GM12864 (cell line): ENCODE data around the gene SLC6A6.

Experiments used
- DNase-seq: peaks from one replicate; pipeline ENCODE4 v3.0.0-alpha.2; 2011; ENCODE audit warnings: low read depth
- H3K4me3 ChIP-seq: 2 replicates; pipeline ENCODE4 v1.5.1; 2011; ENCODE audit warnings: mild to moderate bottlenecking, low read depth, low read length, control low read depth
- TF ChIP-seq, protein P1 (sequence below): IDR thresholded peaks from 2 replicates; pipeline ENCODE4 v1.5.1; 2011; ENCODE audit warnings: low read depth, mild to moderate bottlenecking, moderate library complexity, low read length, control low read depth, inconsistent platforms; ENCODE audit errors: missing control alignments

Gene SLC6A6

DNA sequence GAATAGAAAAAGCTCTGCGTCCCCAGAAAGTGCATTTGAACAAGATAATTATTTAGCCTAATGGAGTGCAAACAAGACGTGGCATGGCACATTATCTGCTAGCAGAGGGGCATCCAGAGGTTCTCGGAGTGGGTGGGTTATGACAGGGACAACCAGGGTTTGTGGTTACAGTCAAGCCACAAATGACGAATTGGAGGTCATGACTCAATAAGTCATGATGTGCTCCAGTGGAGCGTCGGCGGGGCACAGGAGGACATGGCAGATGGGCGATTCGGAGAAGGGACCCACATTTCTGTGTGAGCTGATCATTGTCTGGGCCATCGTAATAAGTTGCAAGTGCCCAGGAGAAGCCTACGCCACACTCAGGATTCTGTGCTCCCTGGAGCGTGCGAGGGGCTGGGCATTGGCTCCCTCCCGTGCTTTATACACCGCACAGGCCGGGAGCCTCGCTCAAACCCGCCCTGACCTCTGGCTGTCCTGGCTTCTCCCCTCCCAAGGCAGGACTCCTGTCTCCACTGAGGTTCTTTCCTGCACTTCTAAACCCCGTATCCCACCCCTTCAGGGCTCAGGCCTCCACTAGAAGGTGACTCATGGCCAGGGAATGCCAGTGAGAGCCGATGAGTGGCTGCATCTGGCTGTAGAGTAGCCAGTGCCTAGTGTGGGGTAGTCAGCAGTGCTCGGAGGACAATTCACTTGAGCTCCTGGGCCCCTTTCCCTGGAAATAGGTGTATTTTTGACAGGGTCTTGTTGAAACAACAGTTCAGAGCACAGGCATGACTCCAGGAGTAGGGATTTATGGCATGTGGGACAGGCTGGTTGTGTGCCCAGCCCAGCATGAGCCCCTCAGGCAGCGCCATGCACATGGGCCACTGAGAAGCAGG is 70.3 kb downstream of the SLC6A6 start:
- TF ChIP-seq, protein P1, sequence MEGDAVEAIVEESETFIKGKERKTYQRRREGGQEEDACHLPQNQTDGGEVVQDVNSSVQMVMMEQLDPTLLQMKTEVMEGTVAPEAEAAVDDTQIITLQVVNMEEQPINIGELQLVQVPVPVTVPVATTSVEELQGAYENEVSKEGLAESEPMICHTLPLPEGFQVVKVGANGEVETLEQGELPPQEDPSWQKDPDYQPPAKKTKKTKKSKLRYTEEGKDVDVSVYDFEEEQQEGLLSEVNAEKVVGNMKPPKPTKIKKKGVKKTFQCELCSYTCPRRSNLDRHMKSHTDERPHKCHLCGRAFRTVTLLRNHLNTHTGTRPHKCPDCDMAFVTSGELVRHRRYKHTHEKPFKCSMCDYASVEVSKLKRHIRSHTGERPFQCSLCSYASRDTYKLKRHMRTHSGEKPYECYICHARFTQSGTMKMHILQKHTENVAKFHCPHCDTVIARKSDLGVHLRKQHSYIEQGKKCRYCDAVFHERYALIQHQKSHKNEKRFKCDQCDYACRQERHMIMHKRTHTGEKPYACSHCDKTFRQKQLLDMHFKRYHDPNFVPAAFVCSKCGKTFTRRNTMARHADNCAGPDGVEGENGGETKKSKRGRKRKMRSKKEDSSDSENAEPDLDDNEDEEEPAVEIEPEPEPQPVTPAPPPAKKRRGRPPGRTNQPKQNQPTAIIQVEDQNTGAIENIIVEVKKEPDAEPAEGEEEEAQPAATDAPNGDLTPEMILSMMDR = no peak
- DNase-seq = no peak
- no peak overlapping the region for H3K4me3 ChIP-seq

DNA sequence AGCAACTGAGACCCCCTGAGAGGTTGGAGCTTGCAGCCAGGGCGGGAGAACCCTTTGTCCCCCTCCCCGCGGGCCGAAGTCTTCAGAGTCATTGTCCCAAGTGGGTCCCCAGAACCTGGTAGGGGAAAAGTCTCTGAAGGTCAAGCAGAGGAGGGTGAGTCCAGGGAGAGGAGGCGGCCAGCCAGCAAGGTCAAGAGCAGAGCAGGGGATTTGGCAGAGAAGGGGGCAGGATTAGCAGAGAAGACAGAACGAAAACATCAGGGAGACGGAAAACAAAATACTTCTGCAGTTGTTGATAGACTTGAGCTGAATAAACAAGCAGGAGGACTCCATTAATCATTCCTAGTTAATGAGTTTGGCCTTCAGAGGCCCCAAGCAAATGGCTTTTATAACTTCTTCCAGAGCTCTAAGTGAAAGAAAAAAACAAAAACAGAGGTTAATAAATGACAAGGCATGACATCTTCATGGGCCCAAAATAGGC is 71.0 kb downstream of the SLC6A6 start:
- no peak for DNase-seq
- H3K4me3 ChIP-seq = no peak overlapping the region
- TF ChIP-seq, protein P1 = no peak

DNA sequence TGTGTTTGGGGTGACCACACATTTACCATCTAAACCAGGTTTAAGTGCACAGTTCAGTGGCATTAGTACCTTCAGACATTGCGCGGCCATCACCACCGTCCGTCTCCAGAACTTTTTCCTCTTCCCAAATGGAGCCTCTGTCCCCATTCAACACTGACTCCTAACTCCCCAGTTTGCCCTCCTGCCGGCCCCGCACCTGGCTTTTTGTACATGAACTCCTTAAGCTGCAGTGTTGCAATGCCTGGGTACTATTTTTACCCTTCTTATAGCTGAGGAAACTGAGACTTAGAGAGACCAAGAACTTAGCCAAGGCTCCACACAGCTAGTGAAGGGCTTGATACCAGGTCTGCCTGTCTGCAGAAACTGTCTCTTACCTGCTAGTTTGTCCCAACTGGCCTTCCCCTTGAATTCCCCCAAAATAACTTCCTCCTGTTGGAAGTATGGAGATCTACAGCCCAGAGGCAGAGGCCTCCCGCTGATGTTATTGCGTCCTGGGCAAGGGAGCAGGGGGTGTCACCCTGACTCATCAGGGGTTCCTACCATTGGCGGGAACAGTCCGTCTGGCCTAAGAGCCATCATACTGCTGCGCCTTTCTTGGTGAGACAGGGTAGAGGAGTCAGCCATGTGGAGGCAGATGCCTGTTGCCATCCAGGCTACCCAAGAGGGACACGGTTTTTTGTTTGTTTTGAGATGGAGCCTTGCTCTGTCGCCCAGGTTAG is 72.1 kb downstream of the SLC6A6 start:
- TF ChIP-seq, protein P1 = no peak
- no peak for DNase-seq
- H3K4me3 ChIP-seq = no peak overlapping the region

DNA sequence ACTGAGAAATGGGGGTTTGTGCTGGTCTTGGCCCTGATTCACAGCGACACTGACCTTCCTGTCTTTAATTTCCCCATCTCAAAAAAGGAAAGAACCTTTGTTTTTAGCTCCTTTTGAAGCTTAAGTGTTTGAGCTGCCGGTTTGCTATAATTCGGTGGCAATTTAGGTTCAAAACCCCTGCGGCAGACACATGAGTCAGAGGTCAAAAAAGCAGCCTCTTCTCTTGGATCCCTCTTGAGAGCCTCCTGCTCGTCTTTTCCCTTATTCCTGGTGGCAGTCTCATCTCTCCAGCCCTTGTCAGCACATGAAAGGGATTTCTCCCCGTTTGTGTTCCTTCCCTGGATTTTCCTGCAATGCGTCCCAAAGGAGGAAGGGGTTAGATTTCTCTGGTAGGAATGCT is 73.2 kb downstream of the SLC6A6 start:
- DNase-seq = no peak
- no peak overlapping the region for H3K4me3 ChIP-seq
- TF ChIP-seq, protein P1 = no peak

DNA sequence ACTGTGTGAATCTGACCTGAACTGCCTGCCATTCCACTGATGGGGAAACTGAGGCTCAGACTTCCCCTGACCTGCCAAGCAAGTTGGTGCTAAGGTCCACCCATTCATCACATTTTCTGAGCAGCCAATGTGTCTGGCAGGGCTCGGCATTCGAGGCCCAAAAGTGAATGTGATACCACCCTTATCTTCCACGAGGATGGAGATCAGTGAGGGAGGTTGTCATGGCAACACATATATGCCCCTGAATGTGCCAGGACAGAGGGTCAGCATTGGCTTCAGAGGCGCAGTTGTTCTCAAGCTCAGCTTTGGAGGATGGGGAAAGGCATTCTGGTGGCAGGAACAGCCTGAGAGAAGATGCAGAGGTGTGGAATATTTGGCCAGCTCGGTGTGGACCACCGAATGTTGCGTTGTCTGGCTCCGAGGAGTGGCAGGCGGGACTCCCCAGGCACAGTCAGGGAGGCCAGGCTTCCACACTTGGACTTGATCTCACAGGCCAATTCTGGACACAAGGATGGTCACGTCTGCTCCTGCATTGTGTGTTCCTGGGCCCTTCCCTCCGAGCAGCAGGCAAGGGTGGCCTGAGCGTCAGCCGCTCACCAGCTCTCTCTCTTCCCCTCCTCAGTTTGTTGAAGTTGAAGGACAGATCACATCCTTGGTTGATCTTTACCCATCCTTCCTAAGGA is 74.3 kb downstream of the SLC6A6 start:
- no peak overlapping the region for H3K4me3 ChIP-seq
- no peak for DNase-seq
- TF ChIP-seq, protein P1 = no peak

DNA sequence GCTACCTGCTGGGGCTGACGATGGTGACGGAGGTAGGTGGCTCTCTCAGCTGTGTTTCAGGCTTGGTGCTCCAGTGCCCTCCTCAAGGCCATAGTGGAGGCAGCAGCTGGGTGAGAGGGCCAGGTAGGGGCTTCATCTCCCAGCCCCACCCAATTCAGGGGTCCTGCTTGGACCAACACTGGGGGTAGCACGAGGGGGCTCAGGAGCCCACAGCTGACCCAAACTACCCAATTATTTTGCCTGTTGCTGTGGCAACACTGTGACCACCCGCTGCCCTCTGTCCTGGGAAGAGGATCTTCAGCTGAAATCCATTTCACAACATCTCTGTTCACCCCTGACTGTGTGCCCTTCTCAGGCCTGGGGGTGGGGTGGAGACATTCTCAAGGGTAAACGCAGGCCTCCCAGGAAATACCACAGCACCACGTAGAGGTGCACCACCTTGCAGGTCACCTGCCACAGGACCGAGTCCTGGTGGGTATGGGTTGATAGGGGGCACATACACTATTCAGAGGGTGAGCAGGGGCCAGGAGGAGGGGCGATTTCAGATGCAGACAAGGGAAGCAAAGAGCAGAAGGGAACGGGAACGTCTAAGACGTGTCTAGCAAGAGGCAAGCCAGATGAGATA is 75.0 kb downstream of the SLC6A6 start:
- no peak overlapping the region for H3K4me3 ChIP-seq
- TF ChIP-seq, protein P1 = no peak
- DNase-seq = no peak
